Heart right ventricle (tissue), 16 donors: ENCODE data around the gene ACOX3. TPM values are rescaled to one million over a fixed set of nuclear protein-coding genes. Genes with fewer than 3 reads are reported as not detected.

ENCODE experiments used
- ATAC-seq, 8 donors: fragments of 200-7000 bp; cut with Tn5 transposase; one replicate each; pipeline ENCODE4 v1.9.1; 2020; ENCODE audit warnings: mild to moderate bottlenecking in 8 of 8, moderate library complexity in 8 of 8, moderate number of reproducible peaks in 1 of 8
- DNase-seq, 2 donors: peaks; one replicate each; pipeline ENCODE4 v3.0.0-alpha.2; 2020
- H3K27ac ChIP-seq, 10 donors: fragments of 200-600 bp; sonication (generic) in 2 of 10; one replicate each; pipeline versions ENCODE4 v1.5.0 to v1.8.0; 2020 to 2022; ENCODE audit warnings: mild to moderate bottlenecking in 3 of 10
- H3K27me3 ChIP-seq, 7 donors: fragments of 200-600 bp; one replicate each; pipeline ENCODE4 v1.8.0; 2021 to 2022; ENCODE audit warnings: mild to moderate bottlenecking in 2 of 7
- H3K36me3 ChIP-seq, 9 donors: fragments of 200-600 bp; sonication (generic) in 1 of 9; one replicate each; pipeline versions ENCODE4 v1.5.0 to v1.8.0; 2020 to 2022; ENCODE audit warnings: mild to moderate bottlenecking in 2 of 9
- H3K4me1 ChIP-seq, 9 donors: fragments of 200-600 bp; sonication (generic) in 1 of 9; one replicate each; pipeline versions ENCODE4 v1.5.0 to v1.8.0; 2020 to 2022; ENCODE audit warnings: mild to moderate bottlenecking in 4 of 9
- H3K4me3 ChIP-seq, 10 donors: fragments of 200-600 bp; sonication (generic) in 2 of 10; one replicate each; pipeline versions ENCODE4 v1.5.0 to v1.8.0; 2020 to 2022; ENCODE audit warnings: mild to moderate bottlenecking in 7 of 10, moderate library complexity in 2 of 10
- H3K9me3 ChIP-seq, 11 donors: fragments of 200-600 bp in 10 of 11; sonication (generic) in 2 of 11; one replicate each; pipeline versions ENCODE4 v1.5.0 to v1.8.0; 2013 to 2022; ENCODE audit warnings: mild to moderate bottlenecking in 2 of 11, control low read depth in 1 of 11, moderate library complexity in 1 of 11
- CTCF ChIP-seq, 9 donors: fragments of 200-600 bp; sonication (generic) in 2 of 9; IDR thresholded peaks; one replicate each; pipeline versions ENCODE4 v1.5.0 to v1.8.0; 2021 to 2022; ENCODE audit warnings: antibody characterized with exemption in 9 of 9, mild to moderate bottlenecking in 5 of 9, moderate library complexity in 1 of 9
- WGBS, 2 donors: extraction: QIAGEN DNeasy Blood & Tissue Kit; methylation state at CpG; one replicate each; pipeline ENCODE4 v1.1.7; 2013; ENCODE audit warnings: inconsistent platforms in 1 of 2; 5-methylcytosine and 5-hydroxymethylcytosine counted together
- intact Hi-C, 10 donors: fragments of 100-400 bp; cut with DNase I; formaldehyde crosslinking; loops; one replicate each; pipeline versions ENCODE4 v1.11.1 to v1.14.2; 2022
- polyA plus RNA-seq, 2 donors: library from polyadenylated mRNA; stranded (reverse); fragments of 200-250 nt; gene quantifications; one replicate each; pipeline ENCODE4 v1.2.3, GENCODE V29; 2013
- total RNA-seq, 10 donors: library from RNA; stranded (reverse); fragmentation: NEBNext Ultra II Directional in 3 of 10; extraction: Animal tissue kit (Norgen Biotek cat#: 25700) in 3 of 10; gene quantifications; one replicate each; pipeline versions ENCODE4 v1.2.1 to v1.2.4, GENCODE V29; 2021 to 2023
- donor health status: Arrhythmogenic right ventricular cardiomyopathy.
- donor health status: ischemic (EF 13 %, LVEDD 7.1; RV severe dilation, severe dysfunction).
- donor health status: healthy with polysubstance abuse.
- donor health status: DM: no; HTN: yes; CAD: no.
- donor health status: DM: no; HTN: no; CAD: no.
- donor health status: ischemic (EF 25% LVEDD 6.9; RV normal size, moderate dysfunction).
- donor health status: ischemic (EF 25% LVEDD 5.7; RV mildly dilated, moderate dysfunction).
- donor health status: healthy.
- donor health status: DM: yes; HTN: yes; CAD: no.
- donor health status: Ischemic cardiomyopathy.
- donor health status: ischemic (EF 35%, LVEDD 5.7; RV mildly dilated, moderate dysfunction).
- donor health status: nonischemic (EF 11% LVEDD 7.7; RV severe dilation, severe dysfunction).
- donor health status: DM: yes; HTN: yes; CAD: no.
- donor health status: PGD.
- donor health status: ischemic (EF 29% LVEDD 5.4; RV normal size, mild dysfunction).
- donor health status: nonischemic (EF 23%, LVEDD 6.1; RV moderate dilation, normal function).

ACOX3 gene
- total and polyA plus RNA-seq, 12 donors = 17.9 to 28.9 (median 25.4) TPM

GRCh38 chr4:8475751-8476575 lies 35.4 kb upstream of the ACOX3 start:
- no peak for ATAC-seq
- peaks cover 0 to 45% (median 0%) of the 10 kb centered on the region in 9 donors for H3K36me3 ChIP-seq

GRCh38 chr4:8474856-8475255 lies 34.3 kb upstream of the ACOX3 start:
- Histone ChIP-seq H3K27me3 (no peaks in the 10 kb centered on the region), H3K36me3 (peaks cover 0 to 53% (median 0%) of the 10 kb centered on the region in 9 donors), H3K4me1 (peaks cover 0 to 23% (median 15%) of the 10 kb centered on the region in 9 donors), H3K9me3 (no peaks in the 10 kb centered on the region), H3K4me3 (no peak overlapping the region), H3K27ac (no peak overlapping the region)
- no peak for ATAC-seq
- no peak for TF ChIP-seq CTCF (IDR thresholded peaks at IDR 0.05)
- no peak for DNase-seq
- WGBS, 2 donors = 95 to 97% methylated on average over 13 of the region's 13 CpGs
- intact Hi-C loops = loop anchor here in 2 of 10 donors (5.0 kb wide), 2 partner anchors 117 to 122 kb away; partner anchors contain the start of gene CPZ (in 1 of the 2)

More at GRCh38 chr4:8475751-8476575, 35.4 kb upstream of the ACOX3 start:
- Histone ChIP-seq H3K4me1 (peaks cover 0 to 23% (median 15%) of the 10 kb centered on the region in 9 donors), H3K4me3 (no peak overlapping the region), H3K9me3 (no peaks in the 10 kb centered on the region), H3K27ac (no peak overlapping the region), H3K27me3 (no peaks in the 10 kb centered on the region)
- TF ChIP-seq CTCF (IDR thresholded peaks at IDR 0.05) = no peak
- intact Hi-C loops = no loop called here
- no peak for DNase-seq
- 91 to 94% methylated on average over 29 of the region's 29 CpGs for WGBS, 2 donors

- no peaks in the 10 kb centered on the region for H3K9me3 ChIP-seq
- intact Hi-C loops = loop anchor here in 2 of 10 donors (5.0 kb wide), 2 partner anchors 118 to 123 kb away; partner anchors contain the start of gene CPZ (in 1 of the 2)
- H3K27ac ChIP-seq = peak overlapping the region in 1 of 10 donors; percentile 62
- H3K27me3 ChIP-seq = no peaks in the 10 kb centered on the region
- H3K36me3 ChIP-seq = peaks cover 0 to 56% (median 6%) of the 10 kb centered on the region in 9 donors
- no peak overlapping the region for H3K4me3 ChIP-seq
- no peak for TF ChIP-seq CTCF (IDR thresholded peaks at IDR 0.05)
- DNase-seq (no peak), ATAC-seq (no peak)
- peaks cover 0 to 23% (median 15%) of the 10 kb centered on the region in 9 donors for H3K4me1 ChIP-seq
- WGBS, 2 donors = 78 to 79% methylated on average over 20 of the region's 20 CpGs
Observed at GRCh38 chr4:8473920-8474590, 33.5 kb upstream of the ACOX3 start.

- Histone ChIP-seq H3K27ac (peak overlapping the region in 6 of 10 donors; percentile 23 to 62 (median 46)), H3K4me1 (peaks cover 0 to 23% (median 15%) of the 10 kb centered on the region in 9 donors), H3K9me3 (no peaks in the 10 kb centered on the region), H3K36me3 (peaks cover 0 to 61% (median 12%) of the 10 kb centered on the region in 9 donors), H3K4me3 (no peak overlapping the region), H3K27me3 (no peaks in the 10 kb centered on the region)
- WGBS, 2 donors = 78 to 84% methylated on average over 23 of the region's 23 CpGs
- DNase-seq = no peak
- TF ChIP-seq CTCF (IDR thresholded peaks at IDR 0.05) = no peak
- peak in 6 of 8 donors; percentile 5 to 31 (median 13) for ATAC-seq
- intact Hi-C loops = loop anchor here in 2 of 10 donors (5.0 kb wide), 2 partner anchors 119 to 124 kb away; partner anchors contain the start of gene CPZ (in 1 of the 2)
Observed at GRCh38 chr4:8473198-8473919, 32.8 kb upstream of the ACOX3 start.
